B cell (primary cell): ENCODE results near the gene NKTR. TPM values are rescaled to one million over a fixed set of nuclear protein-coding genes. Genes with fewer than 3 reads are reported as not detected.

Experiments used
- ATAC-seq: fragments of 200-7000 bp; cut with Tn5 transposase; one replicate; pipeline ENCODE4 v1.10.0; 2021; ENCODE audit warnings: low read depth, mild to moderate bottlenecking, moderate number of reproducible peaks, moderate library complexity
- CTCF ChIA-PET: fragments of 350-600 bp; sonication (Branson Sonifier 250); formaldehyde crosslinking; loops from one replicate; lab custom pipeline; 2021; ENCODE audit warnings: antibody characterized with exemption, inconsistent platforms; lab: Charles Lee
- POLR2A ChIA-PET: fragments of 350-600 bp; sonication (Branson Sonifier 250); formaldehyde crosslinking; loops from one replicate; lab custom pipeline; 2021; ENCODE audit warnings: antibody characterized with exemption; lab: Charles Lee
- DNase-seq: peaks from one replicate; pipeline ENCODE4 v3.0.0; 2013
- H2AFZ ChIP-seq: 2 replicates; pipeline ENCODE4 v1.6.1; 2012; ENCODE audit warnings: mild to moderate bottlenecking, low read depth, low read length; ENCODE audit not compliant: insufficient read depth, poor library complexity, severe bottlenecking
- H3K27ac ChIP-seq, 2 donors: 1 replicate in 1 of 2; 2 replicates in 1 of 2; pipeline ENCODE4 v1.5.1; 2012 to 2013; ENCODE audit warnings: low read length in 2 of 2, mild to moderate bottlenecking in 2 of 2, moderate library complexity in 1 of 2
- H3K27me3 ChIP-seq, 4 experiments: fragments of 200-600 bp in 1 of 4; sonication (generic) in 1 of 4; replicated peaks in 1 of 4; 1 replicate in 2 of 4; 2 replicates in 2 of 4; pipeline versions ENCODE4 v1.6.1 to v1.7.0; 2013 to 2016; ENCODE audit warnings: low read length in 3 of 4, mild to moderate bottlenecking in 2 of 4, mixed read lengths in 1 of 4, moderate library complexity in 1 of 4; ENCODE audit not compliant: insufficient read depth in 4 of 4, control insufficient read depth in 3 of 4; ENCODE audit errors: control extremely low read depth in 1 of 4
- H3K36me3 ChIP-seq, 2 experiments: replicated peaks in 1 of 2; 1 replicate in 1 of 2; 2 replicates in 1 of 2; pipeline versions ENCODE4 v1.6.1 to v1.7.1; 2013; ENCODE audit warnings: low read length in 1 of 2; ENCODE audit not compliant: insufficient read depth in 2 of 2, control insufficient read depth in 1 of 2; ENCODE audit errors: control extremely low read depth in 1 of 2, extremely low read depth in 1 of 2
- H3K4me1 ChIP-seq, 2 donors: fragments of 200-600 bp in 1 of 2; sonication (generic) in 1 of 2; 1 replicate in 1 of 2; 2 replicates in 1 of 2; pipeline versions ENCODE4 v1.5.1 to v1.6.1; 2013 to 2017; ENCODE audit warnings: low read length in 2 of 2; ENCODE audit not compliant: control insufficient read depth in 2 of 2, insufficient read depth in 2 of 2
- H3K4me2 ChIP-seq: replicated peaks from 2 replicates; pipeline ENCODE3; 2012; ENCODE audit warnings: mild to moderate bottlenecking, low read depth, low read length; ENCODE audit not compliant: poor library complexity, severe bottlenecking
- H3K4me3 ChIP-seq, 5 experiments: fragments of 200-600 bp in 1 of 5; sonication (generic) in 1 of 5; 1 replicate in 3 of 5; 2 replicates in 2 of 5; pipeline versions ENCODE4 v1.5.1 to v1.7.0; 2011 to 2016; ENCODE audit warnings: low read length in 4 of 5, mild to moderate bottlenecking in 4 of 5, low read depth in 2 of 5, control low read depth in 1 of 5, moderate library complexity in 1 of 5; ENCODE audit not compliant: insufficient read depth in 1 of 5; ENCODE audit errors: control extremely low read depth in 1 of 5, extremely low read depth in 1 of 5
- H3K79me2 ChIP-seq: fragments of 200-600 bp; sonication (generic); one replicate; pipeline ENCODE4 v1.6.0; 2016; ENCODE audit warnings: low read length; ENCODE audit not compliant: control insufficient read depth, insufficient read depth
- H3K9ac ChIP-seq: fragments of 200-600 bp; sonication (generic); 2 replicates; pipeline ENCODE4 v1.6.1; 2017; ENCODE audit warnings: mild to moderate bottlenecking, low read length, moderate library complexity
- H3K9me3 ChIP-seq, 3 donors: one replicate each; pipeline versions ENCODE4 v1.6.1 to v1.7.1; 2013; ENCODE audit warnings: low read length in 2 of 3; ENCODE audit not compliant: control insufficient read depth in 2 of 3, insufficient read depth in 1 of 3; ENCODE audit errors: control extremely low read depth in 1 of 3
- H4K20me1 ChIP-seq: 2 replicates; pipeline ENCODE4 v1.6.0; 2012; ENCODE audit warnings: mild to moderate bottlenecking, low read length; ENCODE audit not compliant: insufficient read depth, control insufficient read depth, poor library complexity, severe bottlenecking
- H3K27ac Mint-ChIP-seq: one replicate; pipeline ENCODE4 v1.8.0; 2021; ENCODE audit warnings: mixed read lengths
- H3K27me3 Mint-ChIP-seq: one replicate; pipeline ENCODE4 v1.8.0; 2021; ENCODE audit warnings: mixed read lengths
- H3K4me1 Mint-ChIP-seq: one replicate; pipeline ENCODE4 v1.8.0; 2021; ENCODE audit warnings: mixed read lengths
- H3K4me3 Mint-ChIP-seq: one replicate; pipeline ENCODE4 v1.8.0; 2021; ENCODE audit warnings: mixed read lengths
- H3K9me3 Mint-ChIP-seq: one replicate; pipeline ENCODE4 v1.8.0; 2022; ENCODE audit warnings: mixed read lengths; ENCODE audit not compliant: insufficient read depth
- EZH2 ChIP-seq: IDR thresholded peaks from 2 replicates; pipeline ENCODE4 v1.6.1; 2012; ENCODE audit warnings: borderline replicate concordance, low read depth, mild to moderate bottlenecking, moderate library complexity, low read length; ENCODE audit not compliant: insufficient read depth, poor library complexity, severe bottlenecking
- WGBS: methylation state at CpG from one replicate; pipeline ENCODE4 v1.1.5; 2013; ENCODE audit warnings: missing lambda C conversion rate; ENCODE audit not compliant: insufficient coverage; 5-methylcytosine and 5-hydroxymethylcytosine counted together
- intact Hi-C: fragments of 100-400 bp; cut with micrococcal nuclease; formaldehyde crosslinking; loops from one replicate; pipeline ENCODE4 v1.10.0; 2022
- polyA plus RNA-seq: library from polyadenylated mRNA; depleted of rRNA; stranded (reverse); fragments of >200 nt; gene quantifications from 2 replicates; pipeline ENCODE4 v1.2.3, GENCODE V29; 2012
- total RNA-seq, 2 donors: library from RNA; stranded (reverse); fragments of 120-200 nt in 1 of 2; gene quantifications; 1 replicate in 1 of 2; 2 replicates in 1 of 2; pipeline versions ENCODE4 v1.2.3 to v1.2.4, GENCODE V29; 2013 to 2022
- TF ChIP-seq, protein P1 (sequence below): fragments of 200-600 bp; IDR thresholded peaks from one replicate; pipeline ENCODE4 v1.8.0; 2022; ENCODE audit warnings: antibody characterized with exemption, mild to moderate bottlenecking

NKTR gene
- total and polyA plus RNA-seq, 2 donors (not counting 1 experiment from before 2014, with no cell fraction given): 58.0 to 227 TPM

DNA sequence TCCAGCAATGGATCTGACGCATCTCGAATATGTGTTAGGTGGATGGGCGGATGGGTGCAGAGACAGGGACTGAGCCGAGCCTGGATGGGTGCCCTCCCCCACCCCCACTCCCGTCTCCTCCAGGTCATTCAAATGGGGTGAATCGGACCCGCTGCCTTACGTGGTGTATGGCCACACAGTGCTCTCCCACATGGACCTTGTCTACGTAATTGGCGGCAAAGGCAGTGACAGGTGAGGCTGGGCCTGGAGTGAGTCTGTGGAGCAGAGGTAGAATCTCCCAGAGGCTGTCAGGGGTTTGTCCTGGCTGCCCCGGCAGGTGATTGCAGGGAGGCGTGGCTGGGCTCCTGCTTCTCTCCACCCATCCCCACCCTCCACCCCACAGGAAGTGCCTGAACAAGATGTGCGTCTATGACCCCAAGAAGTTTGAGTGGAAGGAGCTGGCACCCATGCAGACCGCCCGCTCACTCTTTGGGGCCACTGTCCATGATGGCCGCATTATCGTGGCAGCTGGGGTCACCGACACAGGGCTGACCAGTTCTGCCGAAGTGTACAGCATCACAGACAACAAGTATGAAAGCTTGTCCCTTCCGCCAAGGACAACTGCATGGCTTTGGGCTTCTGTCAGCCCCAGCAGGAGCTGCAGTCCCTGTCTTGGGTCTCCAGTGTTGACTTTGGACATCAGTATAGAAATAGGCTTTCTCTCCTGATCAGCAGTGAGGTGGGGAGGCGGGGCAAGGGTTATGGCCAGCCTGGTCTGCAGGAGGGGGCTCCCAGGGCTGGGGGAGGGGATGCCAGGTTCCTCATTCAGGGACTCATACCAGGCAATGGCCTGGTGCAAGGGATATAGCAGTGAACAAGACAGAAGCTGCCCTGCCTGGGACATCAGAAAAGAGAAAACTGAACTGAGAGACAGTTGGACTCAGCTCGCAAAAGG lies 88.3 kb downstream of the NKTR start:
- no peak overlapping the region for H3K4me3 ChIP-seq
- ATAC-seq (no peak), DNase-seq (no peak)
- H3K9me3 Mint-ChIP-seq: no peaks in the 10 kb centered on the region
- no peak overlapping the region for H3K4me2 ChIP-seq
- H3K4me3 Mint-ChIP-seq: no peak overlapping the region
- H3K27ac Mint-ChIP-seq: no peak overlapping the region
- H2AFZ ChIP-seq: no peak overlapping the region
- WGBS: 91% methylated on average over 12 of the region's 22 CpGs
- H3K27me3 Mint-ChIP-seq: peaks cover 21% of the 10 kb centered on the region
- POLR2A ChIA-PET: no interaction called here
- no peak for TF ChIP-seq EZH2
- TF ChIP-seq, protein P1, sequence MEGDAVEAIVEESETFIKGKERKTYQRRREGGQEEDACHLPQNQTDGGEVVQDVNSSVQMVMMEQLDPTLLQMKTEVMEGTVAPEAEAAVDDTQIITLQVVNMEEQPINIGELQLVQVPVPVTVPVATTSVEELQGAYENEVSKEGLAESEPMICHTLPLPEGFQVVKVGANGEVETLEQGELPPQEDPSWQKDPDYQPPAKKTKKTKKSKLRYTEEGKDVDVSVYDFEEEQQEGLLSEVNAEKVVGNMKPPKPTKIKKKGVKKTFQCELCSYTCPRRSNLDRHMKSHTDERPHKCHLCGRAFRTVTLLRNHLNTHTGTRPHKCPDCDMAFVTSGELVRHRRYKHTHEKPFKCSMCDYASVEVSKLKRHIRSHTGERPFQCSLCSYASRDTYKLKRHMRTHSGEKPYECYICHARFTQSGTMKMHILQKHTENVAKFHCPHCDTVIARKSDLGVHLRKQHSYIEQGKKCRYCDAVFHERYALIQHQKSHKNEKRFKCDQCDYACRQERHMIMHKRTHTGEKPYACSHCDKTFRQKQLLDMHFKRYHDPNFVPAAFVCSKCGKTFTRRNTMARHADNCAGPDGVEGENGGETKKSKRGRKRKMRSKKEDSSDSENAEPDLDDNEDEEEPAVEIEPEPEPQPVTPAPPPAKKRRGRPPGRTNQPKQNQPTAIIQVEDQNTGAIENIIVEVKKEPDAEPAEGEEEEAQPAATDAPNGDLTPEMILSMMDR: no peak
- peaks cover 0 to 20% (median 0%) of the 10 kb centered on the region in 4 experiments for H3K27me3 ChIP-seq
- CTCF ChIA-PET: no interaction called here
- no peaks in the 10 kb centered on the region for H3K4me1 ChIP-seq
- H3K9ac ChIP-seq: no peak overlapping the region
- H3K36me3 ChIP-seq: no peaks in the 10 kb centered on the region
- no peaks in the 10 kb centered on the region for H4K20me1 ChIP-seq
- H3K79me2 ChIP-seq: no peaks in the 10 kb centered on the region
- intact Hi-C loops: no loop called here
- H3K27ac ChIP-seq: no peak overlapping the region
- H3K9me3 ChIP-seq: no peaks in the 10 kb centered on the region
- H3K4me1 Mint-ChIP-seq: peaks cover 2% of the 10 kb centered on the region

GRCh38 chr3:42689421-42690014 lies 89.0 kb downstream of the NKTR start:
- Histone ChIP-seq H3K9ac (no peak overlapping the region), H2AFZ (no peak overlapping the region), H3K27me3 (peaks cover 0 to 19% (median 0%) of the 10 kb centered on the region in 4 experiments), H3K27ac (no peak overlapping the region), H3K9me3 (no peaks in the 10 kb centered on the region), H4K20me1 (no peaks in the 10 kb centered on the region), H3K79me2 (no peaks in the 10 kb centered on the region), H3K36me3 (no peaks in the 10 kb centered on the region), H3K4me1 (no peaks in the 10 kb centered on the region), H3K4me3 (no peak overlapping the region), H3K4me2 (no peak overlapping the region)
- POLR2A ChIA-PET: no interaction called here
- 79% methylated on average over 9 of the region's 9 CpGs for WGBS
- TF ChIP-seq EZH2: no peak
- TF ChIP-seq, protein P1: no peak
- intact Hi-C loops: no loop called here
- CTCF ChIA-PET: no interaction called here
- Mint-ChIP-seq H3K9me3 (no peaks in the 10 kb centered on the region), H3K4me3 (no peak overlapping the region), H3K27ac (no peak overlapping the region), H3K27me3 (peaks cover 21% of the 10 kb centered on the region), H3K4me1 (peaks cover 2% of the 10 kb centered on the region)
- ATAC-seq (no peak), DNase-seq (no peak)
